ENCODE results near the gene DCST1. TPM values are rescaled to one million over a fixed set of nuclear protein-coding genes. Genes with fewer than 3 reads are reported as not detected.

The DCST1 gene
- total and polyA plus RNA-seq, 2 of the 13 experiments (the other 11 are each of a cell fraction or from before 2014, with no cell fraction given) = 0.04 TPM; not detected in 1

GRCh38 chr1:155085504-155086127 is 52.0 kb downstream of the DCST1 start (continued):
- 0 out of 2 replicates have a peak, but pooled peaks have one; percentile 11 for TF ChIP-seq HES4 (CRISPR knock-in tag; IDR thresholded peaks at IDR 0.05; ENCODE audit: borderline replicate concordance)
- TF ChIP-seq TCF12 (IDR thresholded peaks at IDR 0.05) = no peak
- TF ChIP-seq TCF12 (CRISPR knock-in tag; IDR thresholded peaks at IDR 0.05) = no peak
- no peak for TF ChIP-seq ZNF407 (CRISPR knock-in tag; IDR thresholded peaks at IDR 0.05; ENCODE audit: not compliant biosample characterization)
- no peak for TF ChIP-seq CHCHD3 (CRISPR knock-in tag; IDR thresholded peaks at IDR 0.05)
- no peak for TF ChIP-seq RCOR2 (CRISPR knock-in tag; IDR thresholded peaks at IDR 0.05)
- TF ChIP-seq RNF219 (CRISPR knock-in tag; IDR thresholded peaks at IDR 0.05) = no peak
- no peak for TF ChIP-seq MAFK (conservative IDR thresholded peaks at IDR 0.05 in 1 of 2, IDR thresholded peaks at IDR 0.05 in 1 of 2; ENCODE audit: low read length in 2 of 2)
- no peak for TF ChIP-seq HNRNPUL1 (IDR thresholded peaks at IDR 0.05; ENCODE audit: low read depth, low read length)
- peak; percentile 6 for TF ChIP-seq MED8 (CRISPR knock-in tag; IDR thresholded peaks at IDR 0.05; ENCODE audit: insufficient replicate concordance)
- no peak for TF ChIP-seq STAG1 (CRISPR knock-in tag; IDR thresholded peaks at IDR 0.05)
- TF ChIP-seq ZSCAN22 (CRISPR knock-in tag; IDR thresholded peaks at IDR 0.05) = no peak
- TF ChIP-seq ZFP1 (CRISPR knock-in tag; IDR thresholded peaks at IDR 0.05) = no peak
- no peak; the same call in 1 of the 2 replicates for TF ChIP-seq MED13 (CRISPR knock-in tag; IDR thresholded peaks at IDR 0.05)
- TF ChIP-seq, protein P1, sequence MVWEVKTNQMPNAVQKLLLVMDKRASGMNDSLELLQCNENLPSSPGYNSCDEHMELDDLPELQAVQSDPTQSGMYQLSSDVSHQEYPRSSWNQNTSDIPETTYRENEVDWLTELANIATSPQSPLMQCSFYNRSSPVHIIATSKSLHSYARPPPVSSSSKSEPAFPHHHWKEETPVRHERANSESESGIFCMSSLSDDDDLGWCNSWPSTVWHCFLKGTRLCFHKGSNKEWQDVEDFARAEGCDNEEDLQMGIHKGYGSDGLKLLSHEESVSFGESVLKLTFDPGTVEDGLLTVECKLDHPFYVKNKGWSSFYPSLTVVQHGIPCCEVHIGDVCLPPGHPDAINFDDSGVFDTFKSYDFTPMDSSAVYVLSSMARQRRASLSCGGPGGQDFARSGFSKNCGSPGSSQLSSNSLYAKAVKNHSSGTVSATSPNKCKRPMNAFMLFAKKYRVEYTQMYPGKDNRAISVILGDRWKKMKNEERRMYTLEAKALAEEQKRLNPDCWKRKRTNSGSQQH (CRISPR knock-in tag; IDR thresholded peaks at IDR 0.05; ENCODE audit: low read depth) = no peak
- TF ChIP-seq HOXA5 (CRISPR knock-in tag; IDR thresholded peaks at IDR 0.05) = peak; percentile 20; the same call in 1 of the 2 replicates
- TF ChIP-seq ZNF496 (CRISPR knock-in tag; IDR thresholded peaks at IDR 0.05; ENCODE audit: insufficient replicate concordance) = no peak
- no peak for TF ChIP-seq NFYB (CRISPR knock-in tag; IDR thresholded peaks at IDR 0.05)
